Measurements from ENCODE around the gene KCNA5.

The KCNA5 gene

DNA sequence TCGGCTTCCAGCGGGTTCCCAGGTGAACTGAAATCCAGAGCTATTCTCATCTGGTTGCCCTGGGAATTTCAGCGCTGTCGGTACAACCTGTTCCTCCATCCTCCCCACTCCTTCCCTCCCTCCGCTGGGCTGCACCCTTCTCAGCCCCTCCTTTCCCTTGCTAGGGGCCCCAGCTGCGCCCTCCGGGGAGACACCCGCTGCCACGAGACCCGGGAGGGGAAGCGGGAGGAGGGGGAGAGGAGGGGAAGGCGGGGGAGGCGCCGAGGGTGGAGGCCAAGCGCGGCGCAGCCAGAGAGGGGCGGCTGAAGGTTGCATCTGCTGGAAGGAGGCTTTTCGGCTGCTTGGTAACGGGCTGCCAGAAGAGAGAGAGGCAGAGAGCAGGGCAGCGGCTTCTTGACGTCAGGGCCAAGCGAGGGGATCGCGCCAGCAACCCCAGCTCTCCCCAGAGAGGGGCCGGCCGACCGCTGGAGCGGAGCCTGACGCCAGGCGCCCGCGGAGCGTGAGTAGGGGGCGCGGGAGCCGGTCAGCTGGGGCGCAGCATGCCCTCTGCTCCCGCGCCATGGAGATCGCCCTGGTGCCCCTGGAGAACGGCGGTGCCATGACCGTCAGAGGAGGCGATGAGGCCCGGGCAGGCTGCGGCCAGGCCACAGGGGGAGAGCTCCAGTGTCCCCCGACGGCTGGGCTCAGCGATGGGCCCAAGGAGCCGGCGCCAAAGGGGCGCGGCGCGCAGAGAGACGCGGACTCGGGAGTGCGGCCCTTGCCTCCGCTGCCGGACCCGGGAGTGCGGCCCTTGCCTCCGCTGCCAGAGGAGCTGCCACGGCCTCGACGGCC, at the start of gene KCNA5:
Gene KCNA5, plus strand, starts transcription at position 291 of the 831 bp plus-strand sequence. Its CDS starts 269 bp downstream, at position 560.
- DNase-seq, result no peak

DNA sequence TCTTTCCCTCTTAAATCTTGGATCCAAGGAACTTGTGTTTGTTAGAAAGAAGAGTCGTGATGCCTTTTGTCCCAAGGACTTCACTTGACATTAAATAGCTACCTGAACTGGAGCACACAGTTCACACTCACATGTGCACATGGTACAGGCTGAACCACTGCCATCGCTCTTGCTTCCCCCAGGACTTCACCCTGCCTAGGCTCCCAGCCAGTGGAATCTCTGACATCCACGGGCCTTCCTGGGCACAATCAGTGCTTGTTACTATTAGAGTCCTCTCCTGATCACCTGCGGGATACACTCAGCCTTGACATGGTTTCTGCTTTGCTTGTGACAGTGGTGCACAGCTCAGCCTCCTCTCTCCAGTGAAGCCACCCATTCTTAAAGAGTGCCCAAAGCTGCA, 49.1 kb upstream of the KCNA5 start:
- DNase-seq, result no peak

DNA sequence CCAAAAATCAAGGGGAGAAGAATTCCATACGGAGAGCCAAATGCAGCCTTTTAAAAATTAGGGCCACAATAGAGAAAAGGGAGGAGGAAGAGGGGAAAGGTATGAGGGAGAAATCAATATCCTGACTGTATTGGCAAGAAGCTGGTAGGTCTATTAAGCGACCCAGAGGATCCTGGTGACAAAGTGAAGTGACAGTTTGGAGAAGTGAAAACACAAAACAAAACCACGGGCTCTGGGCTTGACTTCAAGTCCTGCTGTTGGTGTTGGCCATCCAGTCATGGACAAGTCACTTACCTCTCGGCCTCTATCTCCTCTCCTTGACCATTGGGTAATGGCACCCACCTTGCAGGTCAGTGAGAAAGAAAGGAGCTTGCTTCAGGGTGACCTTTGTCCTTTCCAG, 47.0 kb upstream of the KCNA5 start:
- no peak for DNase-seq

GRCh38 chr12:4997939-4998338, 45.7 kb upstream of the KCNA5 start:
- DNase-seq, result peak; percentile 70 to 78

- DNase-seq, result peak in 1 of 2 experiments; percentile 46
Measured at GRCh38 chr12:5000204-5000603, 43.5 kb upstream of the KCNA5 start.

GRCh38 chr12:5000658-5001385, 42.9 kb upstream of the KCNA5 start:
- no peak for DNase-seq

DNA sequence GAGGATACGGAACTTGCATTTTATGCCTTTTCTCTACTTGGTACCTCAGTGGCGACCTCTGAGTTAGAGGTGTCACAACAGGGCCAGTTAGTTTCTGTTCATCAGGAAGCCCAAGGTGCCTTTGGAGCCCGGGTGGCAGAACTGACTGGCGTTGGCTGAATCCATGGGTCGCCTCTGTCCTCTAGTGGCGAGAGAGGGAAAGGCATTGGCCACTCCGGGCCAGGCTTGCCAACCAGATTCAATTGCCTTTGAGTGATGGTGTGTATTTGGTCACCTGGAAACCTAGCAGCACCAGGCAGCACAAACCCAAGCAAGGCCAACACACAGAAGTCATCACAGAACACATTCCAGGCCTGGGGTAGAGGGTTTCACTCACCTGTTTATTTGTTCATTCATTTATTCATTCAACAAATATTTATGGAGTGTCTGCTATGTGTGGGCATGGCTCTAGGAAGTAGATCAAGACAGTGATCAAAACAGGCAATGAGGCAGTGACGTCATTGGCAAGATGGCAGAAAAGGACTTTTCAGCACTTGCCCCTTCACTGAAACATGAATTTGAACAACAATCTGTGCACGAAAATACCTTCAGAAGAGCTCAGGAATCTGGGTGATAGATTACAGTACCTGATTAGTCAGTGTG, 40.5 kb upstream of the KCNA5 start:
- peak in 1 of 2 experiments; percentile 64 for DNase-seq

DNA sequence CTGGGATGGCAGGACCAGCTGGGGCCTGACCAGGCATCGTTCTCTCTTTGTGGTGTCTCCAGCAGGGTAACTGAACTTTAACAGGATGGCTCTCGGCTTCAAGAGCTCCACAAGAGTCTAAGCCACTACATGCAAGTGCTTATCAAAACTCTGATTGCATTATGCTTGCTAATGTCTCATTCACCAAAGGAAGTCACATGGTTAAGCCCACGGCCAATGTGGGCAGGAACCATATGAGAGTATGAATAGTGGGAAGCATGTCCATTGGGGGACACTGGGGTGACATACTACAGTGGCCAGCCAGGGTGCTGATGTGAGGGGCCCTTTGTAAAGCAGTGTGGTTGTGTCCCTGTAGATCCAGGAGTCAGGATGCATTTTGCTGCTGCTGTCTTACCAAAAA, 35.0 kb upstream of the KCNA5 start:
- DNase-seq, result no peak

GRCh38 chr12:5010151-5010550, 33.5 kb upstream of the KCNA5 start:
- no peak for DNase-seq

- DNase-seq, result no peak
Measured at GRCh38 chr12:5012337-5012736, 31.3 kb upstream of the KCNA5 start.

DNA sequence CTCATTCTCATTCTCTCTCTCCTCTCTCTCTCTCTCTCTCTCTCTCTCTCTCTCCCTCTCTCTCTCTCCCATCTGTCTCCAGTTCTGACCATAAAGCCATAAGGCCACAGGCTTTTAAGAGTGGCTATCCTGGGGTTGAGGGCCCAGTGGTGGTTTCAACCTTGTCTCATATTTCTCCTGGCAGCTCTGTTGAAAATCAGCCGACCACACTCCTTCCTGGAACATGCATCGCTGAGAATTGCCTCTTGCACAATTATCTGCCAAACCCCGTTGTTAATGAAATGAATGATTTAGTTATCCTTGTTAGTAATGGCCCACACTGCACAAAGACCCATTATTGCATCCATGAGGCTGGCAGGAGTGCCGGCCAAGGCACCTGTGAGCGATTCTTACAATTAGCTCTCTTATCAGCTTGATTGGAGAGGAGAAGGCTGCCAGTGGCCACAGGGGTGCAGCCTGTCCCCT, 30.4 kb upstream of the KCNA5 start:
- DNase-seq, result no peak

DNA sequence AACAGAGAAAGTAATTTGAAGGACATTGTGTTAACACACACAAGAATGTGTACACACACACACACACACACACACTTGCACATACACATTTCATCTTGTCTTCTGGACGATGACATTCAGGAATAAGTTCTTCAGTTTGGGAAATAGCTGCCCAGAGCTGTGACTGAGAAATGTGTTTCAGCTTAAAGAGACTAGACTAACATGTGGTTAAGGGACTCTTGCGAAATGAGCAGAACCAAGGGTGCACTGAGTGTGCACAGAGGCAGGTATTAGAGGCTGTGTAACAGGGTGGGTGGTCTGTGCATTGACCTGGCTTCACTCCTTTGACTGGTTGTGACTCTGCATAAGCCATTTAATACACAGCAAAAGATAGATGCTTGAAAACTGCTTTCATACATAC, 29.4 kb upstream of the KCNA5 start:
- no peak for DNase-seq

- DNase-seq, result no peak
Measured at GRCh38 chr12:5015711-5016492, 27.8 kb upstream of the KCNA5 start.

GRCh38 chr12:5016526-5016925, 27.2 kb upstream of the KCNA5 start:
- no peak for DNase-seq

DNA sequence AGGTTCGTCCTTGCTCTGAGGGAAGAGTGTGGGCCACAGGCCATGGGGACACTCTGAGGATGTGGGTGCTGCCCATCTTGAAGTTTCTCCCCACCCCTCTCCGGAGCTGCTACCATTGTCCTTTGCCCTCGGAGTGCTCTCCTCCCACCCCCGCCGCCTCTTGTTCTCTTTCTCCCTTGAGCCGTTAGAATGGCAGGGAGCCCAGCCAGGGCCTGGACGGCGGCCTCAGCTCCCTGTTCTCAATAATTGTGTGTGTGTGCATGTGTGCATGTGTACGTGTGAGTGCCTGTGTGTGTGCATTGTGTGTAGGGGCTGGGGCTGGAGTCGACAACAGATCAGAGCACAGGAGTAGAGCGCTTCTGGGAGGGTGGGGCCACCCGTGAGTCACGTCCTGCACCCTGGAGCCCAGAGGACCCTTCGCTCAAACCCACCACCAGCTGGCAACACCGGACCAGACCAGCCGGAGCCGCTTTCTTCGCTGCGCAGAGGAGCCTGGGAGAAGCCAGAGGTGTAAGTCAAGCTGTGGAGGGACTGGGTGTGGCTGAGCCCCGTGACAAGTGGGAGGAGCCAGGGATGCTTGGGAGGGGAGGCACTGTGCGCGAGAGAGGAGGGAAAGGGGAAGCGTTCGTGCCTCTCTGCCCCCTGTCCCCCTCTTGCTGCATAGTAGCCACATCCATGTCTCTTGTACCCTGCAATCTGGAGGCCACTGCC, 25.9 kb upstream of the KCNA5 start:
- no peak for DNase-seq

DNA sequence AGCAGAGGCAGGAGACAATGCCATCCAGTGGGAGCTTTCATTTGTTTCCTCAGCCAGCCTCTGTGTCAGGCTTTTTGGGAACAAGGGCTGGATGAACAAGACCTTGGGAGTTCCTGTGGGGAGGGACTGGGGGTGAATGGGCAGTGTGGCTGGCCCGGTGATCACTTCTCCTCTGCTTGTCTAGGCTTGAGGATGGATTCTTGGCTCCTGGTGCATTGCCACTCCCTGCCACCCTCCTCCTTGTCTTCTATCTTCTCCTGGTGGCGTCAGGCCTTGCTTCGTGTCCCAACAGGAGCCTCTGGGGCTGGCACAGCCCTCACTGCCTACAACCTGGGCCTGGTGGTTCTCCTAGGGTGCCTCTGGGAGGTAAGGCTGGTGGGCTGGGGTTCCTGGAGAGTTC, 25.0 kb upstream of the KCNA5 start:
- no peak for DNase-seq

GRCh38 chr12:5022025-5022424, 21.7 kb upstream of the KCNA5 start:
- no peak for DNase-seq

DNA sequence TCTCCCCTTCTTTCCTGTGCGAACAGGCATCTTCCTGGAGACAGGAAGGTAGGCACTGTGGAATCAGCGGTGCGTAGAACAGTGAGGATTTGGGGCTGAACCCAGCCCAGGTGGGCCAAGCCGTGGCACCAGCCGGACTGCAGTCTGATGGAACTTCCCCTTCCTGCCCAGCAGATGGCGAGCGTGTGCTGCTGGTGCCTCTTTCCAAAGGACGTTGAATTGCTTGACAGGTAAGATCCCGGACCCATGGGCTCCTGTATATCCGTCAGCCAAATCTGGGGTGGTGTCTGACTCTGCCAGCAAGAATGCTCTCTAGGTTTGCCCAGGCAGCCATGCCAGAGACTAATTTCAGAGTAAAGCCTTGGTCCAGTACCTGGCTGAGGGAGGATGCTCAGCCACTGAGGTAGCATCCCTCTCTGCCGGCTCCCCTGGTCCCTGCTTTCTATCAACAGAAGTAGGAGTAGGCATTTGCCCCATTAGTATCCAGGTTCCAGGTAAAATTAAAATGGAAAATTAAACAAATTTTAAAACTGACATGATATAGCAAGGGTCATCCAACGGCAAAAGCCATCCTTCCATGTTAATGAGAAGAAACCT, 21.1 kb upstream of the KCNA5 start:
- DNase-seq, result peak in 1 of 2 experiments; percentile 35

DNA sequence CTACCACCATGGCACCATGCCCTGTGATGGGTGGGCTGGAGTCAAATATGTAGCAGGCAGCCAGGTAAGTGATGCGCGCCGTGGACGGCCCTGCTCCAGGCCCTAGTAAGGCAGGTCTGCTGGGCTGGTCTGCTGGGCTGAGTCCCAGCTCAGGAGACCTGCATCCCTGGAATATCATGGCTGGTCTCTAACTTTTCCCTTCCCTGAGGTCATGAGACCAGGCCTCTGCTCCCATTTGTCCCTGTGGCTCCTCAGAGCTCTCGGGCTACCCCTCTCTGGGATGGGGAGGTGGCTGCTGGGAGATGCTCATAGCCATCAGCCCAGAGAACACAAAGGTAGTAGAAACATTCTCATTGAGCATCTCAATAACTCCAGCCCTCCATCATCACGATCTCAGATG, 19.8 kb upstream of the KCNA5 start:
- DNase-seq, result no peak

GRCh38 chr12:5026342-5026938, 17.2 kb upstream of the KCNA5 start:
- DNase-seq, result no peak

Data from SW 1271 (cell line).